A673 (cell line): ENCODE results near the gene CCDC14.

Experiments used
- EZH2 ChIP-seq: fragments of 200-600 bp; sonication (generic); IDR thresholded peaks from 2 replicates; pipeline ENCODE4 v1.6.1; 2017; ENCODE audit warnings: borderline replicate concordance, low read depth, mild to moderate bottlenecking, mixed read lengths, antibody characterized with exemption, low read length; ENCODE audit not compliant: poor library complexity, severe bottlenecking
- TF ChIP-seq, protein P1 (sequence below): fragments of 300-800, 200-600 bp; sonication (generic); conservative IDR thresholded peaks from 2 replicates; pipeline ENCODE4 v1.5.1; 2017; ENCODE audit warnings: low read depth, mild to moderate bottlenecking, antibody characterized with exemption, low read length, moderate library complexity, mixed read lengths

DNA sequence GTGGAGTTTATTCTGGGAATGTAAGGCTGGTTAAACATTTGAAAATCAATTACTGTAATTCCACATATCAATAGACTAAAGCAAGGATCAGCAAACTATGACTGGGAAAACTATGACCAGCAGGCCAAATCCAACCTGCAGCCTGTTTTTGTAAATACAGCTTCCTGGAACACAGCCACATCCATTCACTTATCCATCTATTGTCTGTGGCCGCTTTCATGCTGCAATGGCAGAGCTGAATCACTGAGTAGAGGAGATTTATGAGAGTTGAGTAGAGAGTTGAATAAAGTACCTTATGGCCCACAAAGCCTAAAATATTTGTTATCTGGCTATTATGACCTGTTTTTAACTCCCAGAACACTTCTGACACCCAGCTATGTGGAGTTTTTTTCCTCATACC lies 89.1 kb downstream of the CCDC14 start:
- TF ChIP-seq, protein P1, sequence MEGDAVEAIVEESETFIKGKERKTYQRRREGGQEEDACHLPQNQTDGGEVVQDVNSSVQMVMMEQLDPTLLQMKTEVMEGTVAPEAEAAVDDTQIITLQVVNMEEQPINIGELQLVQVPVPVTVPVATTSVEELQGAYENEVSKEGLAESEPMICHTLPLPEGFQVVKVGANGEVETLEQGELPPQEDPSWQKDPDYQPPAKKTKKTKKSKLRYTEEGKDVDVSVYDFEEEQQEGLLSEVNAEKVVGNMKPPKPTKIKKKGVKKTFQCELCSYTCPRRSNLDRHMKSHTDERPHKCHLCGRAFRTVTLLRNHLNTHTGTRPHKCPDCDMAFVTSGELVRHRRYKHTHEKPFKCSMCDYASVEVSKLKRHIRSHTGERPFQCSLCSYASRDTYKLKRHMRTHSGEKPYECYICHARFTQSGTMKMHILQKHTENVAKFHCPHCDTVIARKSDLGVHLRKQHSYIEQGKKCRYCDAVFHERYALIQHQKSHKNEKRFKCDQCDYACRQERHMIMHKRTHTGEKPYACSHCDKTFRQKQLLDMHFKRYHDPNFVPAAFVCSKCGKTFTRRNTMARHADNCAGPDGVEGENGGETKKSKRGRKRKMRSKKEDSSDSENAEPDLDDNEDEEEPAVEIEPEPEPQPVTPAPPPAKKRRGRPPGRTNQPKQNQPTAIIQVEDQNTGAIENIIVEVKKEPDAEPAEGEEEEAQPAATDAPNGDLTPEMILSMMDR, result no peak
- TF ChIP-seq EZH2, result no peak
